ENCODE data around the gene RPS6KA2.

RPS6KA2 gene

DNA sequence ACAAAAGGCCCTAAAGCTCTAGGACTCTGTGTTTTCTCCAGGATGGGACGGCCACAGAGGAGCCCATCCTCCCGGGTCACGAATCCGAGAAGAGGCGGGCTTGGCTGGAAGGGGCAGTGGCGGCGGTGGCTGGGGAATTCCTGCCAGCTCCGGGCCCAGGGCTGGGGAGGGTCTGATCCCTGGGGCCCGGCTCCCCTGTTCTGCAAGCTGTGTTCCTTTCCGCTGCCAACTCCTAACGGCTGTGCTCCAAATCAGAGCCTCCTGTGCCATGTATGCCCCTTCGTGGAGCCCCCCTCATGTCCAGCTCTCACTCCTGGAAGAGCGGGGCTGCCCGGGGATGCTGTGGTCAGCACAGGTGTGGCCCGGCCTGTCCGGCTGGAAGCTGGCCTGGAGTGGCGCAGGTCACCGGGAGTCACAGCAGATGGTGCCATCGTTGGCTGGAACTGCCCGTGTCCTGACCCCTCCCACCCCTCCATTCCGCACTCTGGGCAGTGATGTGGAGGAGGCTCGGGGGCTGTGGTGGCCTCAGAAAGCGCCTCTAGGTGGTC lies 156.1 kb downstream of the RPS6KA2 start:
- DNase-seq (ENCODE audit: low read depth, low spot score), result no peak

DNA sequence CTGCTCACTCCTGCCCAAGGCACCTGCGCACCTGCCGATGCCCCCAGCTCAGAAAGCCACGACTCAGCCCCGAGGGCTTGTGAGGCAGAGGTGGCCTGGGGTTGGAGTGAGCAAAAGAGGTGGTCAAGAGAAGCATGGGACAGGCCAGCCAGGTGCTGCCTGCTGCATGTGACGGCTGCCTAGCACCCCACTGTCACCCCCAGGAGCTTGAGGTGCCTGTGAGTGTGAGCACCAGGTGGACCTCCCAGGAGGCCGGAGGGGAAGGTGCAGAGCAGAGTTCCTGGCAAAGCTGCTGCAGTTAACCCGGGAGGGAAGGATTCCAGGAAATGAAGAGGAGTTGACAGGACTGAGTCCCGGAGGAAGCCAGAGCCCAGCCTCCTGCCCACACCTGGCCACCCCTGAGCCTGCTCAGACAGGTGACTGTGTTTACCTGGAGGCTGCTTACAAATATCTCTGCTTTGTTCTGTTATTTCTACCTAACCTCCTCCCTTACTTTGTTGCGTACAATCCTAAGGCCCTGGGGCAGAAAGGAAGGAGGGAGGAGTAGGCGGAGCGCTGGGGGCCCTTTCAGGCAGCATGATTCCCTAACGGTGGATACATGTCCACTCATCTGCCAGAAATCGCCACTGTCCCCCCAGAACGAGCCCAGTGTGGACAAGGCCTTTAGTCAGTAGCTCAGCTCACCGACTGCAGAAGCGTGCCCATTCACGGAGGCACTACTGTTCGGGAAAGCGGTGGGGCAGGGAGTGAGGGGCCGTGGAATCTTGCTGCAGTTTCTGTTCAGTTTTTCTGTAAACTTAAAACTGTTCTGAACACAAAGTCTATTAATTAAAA lies 156.8 kb downstream of the RPS6KA2 start:
- DNase-seq (ENCODE audit: low read depth, low spot score), result no peak

DNA sequence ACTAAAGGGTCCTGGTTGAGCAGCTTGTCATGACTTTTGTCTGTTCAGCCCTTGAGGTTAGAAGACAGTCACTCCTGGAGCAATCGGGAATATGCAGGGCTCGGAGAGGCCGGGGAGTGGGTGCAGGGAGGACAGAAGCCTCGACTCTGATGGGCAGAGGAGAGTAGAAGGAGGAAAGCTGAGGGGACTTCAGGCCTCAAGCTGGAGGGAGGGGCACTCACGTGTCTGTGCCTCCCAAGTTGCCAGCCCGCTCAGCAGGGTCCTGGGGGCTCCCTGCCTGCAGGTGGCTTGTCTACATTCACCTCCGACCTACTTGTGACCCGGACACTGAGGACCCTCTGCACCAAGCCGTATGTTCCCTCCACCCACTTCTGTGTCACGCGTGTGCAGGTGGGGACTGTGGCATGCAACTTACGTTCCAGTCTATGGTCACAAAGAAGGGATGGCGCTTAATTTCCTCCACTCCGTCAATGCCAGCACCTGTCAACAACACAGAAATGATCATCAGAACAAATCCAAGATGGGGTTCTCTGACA lies 157.6 kb downstream of the RPS6KA2 start:
- DNase-seq (ENCODE audit: low read depth, low spot score), result no peak

DNA sequence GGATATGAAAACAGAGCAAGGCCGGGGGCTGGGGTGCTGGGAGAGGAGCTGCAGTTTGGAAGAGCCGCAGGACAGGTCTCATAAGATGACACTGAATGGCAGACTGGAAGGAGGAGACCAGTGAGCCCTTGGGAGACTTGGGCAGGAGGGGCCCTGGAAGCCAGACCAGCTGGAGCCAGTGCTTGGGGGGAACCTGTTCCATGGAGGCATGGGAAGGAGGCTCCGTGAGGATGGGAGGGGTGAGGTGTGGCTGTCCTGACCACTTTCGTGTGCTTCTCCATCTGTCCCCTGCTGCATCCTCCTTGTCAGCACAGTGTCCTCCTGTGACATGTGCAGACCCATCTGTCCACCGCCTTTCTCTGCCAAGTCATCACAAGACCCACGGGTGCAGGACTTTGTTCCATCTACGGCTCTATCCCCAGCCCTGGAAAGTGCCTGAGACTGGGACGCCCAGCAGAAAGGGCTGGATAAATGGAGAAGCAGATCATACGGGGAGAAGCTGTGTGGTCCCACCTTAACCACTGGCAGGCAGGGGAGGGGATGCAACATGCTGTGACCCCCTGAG lies 159.5 kb downstream of the RPS6KA2 start:
- DNase-seq (ENCODE audit: low read depth, low spot score), result no peak

DNA sequence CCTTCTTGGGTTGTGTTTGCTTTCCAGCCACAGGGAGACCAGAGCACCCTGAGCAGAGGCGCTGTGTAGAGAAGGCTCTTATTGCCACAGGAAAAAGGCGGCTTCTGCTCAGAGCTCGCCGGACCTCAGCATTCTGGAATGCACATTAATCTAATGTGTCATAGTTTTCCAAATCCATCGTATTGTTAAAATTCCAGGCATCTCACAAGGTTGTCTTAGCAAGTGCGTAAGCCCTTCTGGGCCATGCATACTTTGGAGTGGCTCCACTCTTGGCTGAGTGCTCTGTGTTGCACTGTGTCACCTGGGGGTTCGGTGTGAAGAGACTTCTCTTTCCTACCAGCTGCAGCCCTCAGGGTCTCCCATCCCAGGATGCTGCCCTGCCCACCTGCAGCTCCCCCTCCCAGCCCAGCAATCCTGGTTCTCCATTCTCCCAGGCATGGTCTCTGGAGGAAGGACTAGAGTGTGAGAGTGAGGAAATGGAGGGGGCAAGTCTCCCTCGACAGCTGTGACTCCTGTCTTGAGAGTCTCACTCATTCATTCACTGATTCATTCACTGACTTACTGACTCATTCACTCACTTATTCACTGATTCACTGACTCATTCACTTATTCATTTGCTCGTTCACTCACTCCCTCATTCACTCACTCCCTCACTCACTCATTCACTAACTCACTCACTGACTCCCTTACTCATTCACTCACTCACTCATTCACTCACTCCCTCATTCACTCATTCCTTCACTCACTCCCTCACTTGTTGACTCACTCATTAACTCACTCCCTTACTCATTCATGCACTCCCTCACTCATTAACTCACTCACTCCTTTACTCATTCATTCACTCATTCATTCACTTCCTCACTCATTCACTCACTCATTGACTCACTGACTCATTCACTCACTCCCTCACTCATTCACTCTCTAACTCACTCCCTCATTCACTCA lies 160.6 kb downstream of the RPS6KA2 start:
- no peak for DNase-seq (ENCODE audit: low read depth, low spot score)

DNA sequence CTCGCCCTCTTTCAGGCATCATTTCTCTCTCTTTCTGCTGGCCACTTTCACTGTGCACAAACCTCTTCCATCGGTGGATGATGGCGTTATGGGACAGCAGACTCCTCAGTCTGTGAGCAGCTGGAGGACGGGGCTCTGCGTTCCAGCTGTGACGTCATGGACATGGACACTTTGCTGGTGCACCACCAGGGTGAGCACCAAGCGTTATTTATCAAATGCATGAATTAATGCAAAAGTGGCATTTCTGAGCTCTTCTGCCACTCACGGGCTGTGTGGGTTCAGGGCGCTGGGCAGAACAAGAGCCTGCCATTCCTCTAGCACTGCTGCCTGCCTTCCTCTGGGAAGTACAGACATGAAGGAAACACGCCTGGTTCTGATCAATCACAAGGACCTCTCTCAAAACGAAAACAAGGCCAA lies 161.4 kb downstream of the RPS6KA2 start:
- no peak for DNase-seq (ENCODE audit: low read depth, low spot score)

DNA sequence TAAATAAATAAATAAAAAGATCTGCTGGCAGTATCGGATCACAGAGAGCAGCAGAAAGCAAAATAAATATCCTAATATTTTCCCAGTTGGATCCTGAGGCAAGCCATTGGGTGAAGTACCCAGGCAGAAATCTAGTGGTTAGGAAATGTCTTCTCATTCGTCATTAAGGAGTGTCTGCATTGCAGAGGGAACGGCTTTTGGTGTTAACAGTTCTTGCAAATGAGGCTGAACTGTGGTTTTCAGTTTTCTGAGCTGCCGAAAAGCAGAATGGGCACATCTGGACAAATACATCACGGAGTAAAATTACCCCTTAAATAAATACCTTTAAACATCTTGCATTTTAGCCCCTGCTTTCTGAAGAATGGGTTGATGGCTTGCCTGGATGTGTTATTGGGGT lies 162.1 kb downstream of the RPS6KA2 start:
- DNase-seq (ENCODE audit: low read depth, low spot score), result no peak

DNA sequence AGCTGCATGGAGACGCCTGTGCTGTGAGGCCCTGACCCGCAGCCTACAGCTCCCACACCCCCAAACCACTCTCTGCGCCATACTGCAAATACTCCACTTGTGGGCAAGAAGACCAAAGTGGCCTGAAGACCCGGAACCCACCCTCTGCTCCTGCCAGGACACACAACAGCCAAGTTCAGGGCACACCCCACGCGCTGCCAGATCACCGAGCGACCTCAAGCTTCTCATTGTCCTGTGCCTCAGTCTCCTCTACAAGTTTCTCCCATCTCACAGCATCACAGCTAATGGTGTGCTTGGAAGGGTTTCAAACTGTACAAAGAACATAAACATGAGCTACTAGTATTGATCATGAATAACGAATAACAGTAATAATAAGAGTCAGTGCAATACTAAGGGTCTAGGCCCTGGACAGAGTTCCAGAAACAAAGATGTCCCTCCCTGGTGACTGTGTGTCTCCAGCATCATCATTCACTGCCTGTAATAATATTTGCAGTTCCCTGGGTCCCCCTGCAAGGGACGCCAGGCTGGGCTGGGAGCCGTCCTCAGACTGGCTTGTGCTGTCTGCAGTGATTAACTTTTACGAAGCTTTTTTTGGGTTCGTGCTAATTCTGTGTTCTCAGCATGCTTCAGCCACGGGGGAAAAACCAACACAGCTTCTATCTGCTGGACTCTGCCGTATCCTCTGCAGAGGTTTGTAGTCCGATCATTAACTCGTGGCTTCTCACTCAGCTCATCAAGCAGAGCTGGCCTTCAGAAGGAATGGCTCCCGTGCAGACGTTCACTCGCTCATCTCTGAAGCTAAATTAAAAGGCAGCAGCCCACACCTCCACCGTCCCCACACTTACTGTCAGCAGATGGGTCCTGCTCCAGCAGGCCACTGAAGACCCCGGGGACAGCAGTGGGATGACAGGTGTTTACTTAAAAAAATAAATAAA lies 162.7 kb downstream of the RPS6KA2 start:
- no peak for DNase-seq (ENCODE audit: low read depth, low spot score)

DNA sequence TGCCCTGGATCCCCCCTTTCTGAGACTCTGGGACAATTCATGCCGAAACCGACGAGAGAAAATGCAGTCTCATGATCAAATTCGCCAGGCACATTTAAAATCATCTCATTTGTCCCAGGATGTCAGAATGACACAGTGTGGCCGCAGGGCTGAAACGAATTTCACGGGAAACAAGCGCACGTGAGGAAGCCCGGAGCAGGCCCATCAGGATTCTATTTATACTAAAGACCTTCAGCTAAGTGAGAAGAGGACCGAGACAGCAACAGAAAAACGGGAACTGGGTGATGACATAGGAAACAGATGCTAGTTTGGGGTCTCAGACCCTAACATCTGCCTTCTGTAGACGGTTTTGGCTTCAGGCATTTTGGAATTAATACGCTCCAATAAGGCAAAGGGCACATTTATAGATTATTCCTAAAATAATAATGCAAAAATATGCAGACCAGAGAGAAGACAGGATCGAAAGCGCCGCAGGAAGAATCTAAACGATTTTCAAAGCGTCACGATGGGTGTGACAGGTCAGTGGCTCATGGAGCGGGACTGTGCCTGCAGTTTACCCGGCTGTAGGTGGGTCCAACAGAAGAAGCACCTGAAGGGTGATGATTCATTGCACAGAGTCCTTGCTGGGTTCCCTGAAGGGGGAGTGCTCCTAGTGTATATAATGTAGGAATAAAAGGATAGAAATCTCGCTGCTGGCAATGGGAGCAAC lies 163.5 kb downstream of the RPS6KA2 start:
- DNase-seq (ENCODE audit: low read depth, low spot score), result no peak

DNA sequence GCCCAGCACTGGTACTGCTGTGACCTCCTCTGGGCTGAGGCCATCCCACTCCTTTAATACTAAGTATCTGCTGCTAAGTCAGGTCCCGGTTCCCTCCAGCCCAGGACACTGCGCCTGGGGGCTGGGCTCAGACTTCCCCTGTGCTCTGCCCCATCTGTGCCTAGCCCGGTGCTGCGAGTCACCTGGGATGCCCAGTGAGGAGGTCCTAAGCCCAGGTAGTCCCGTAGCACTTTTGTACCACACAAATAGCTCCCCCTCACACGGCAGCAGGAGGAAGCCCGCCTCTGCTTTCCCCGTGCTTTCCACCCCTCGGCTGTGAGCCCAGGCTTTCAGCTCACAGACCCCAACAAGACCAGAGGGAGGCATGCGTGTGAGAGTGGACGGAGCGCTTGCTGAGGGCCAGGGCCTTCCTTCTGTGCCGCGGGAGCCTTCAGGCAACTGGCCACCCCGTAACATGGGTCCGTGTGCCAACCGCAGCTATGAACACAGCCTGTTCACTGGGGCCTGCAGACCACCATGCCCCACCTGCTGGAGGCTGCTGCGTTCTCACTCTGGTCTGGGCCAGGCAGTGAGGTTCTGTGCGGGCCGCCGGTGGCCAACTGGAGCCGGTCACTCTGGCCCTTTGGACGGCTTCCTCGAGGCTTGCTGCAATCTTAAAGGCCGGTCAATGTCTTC lies 164.5 kb downstream of the RPS6KA2 start:
- no peak for DNase-seq (ENCODE audit: low read depth, low spot score)

DNA sequence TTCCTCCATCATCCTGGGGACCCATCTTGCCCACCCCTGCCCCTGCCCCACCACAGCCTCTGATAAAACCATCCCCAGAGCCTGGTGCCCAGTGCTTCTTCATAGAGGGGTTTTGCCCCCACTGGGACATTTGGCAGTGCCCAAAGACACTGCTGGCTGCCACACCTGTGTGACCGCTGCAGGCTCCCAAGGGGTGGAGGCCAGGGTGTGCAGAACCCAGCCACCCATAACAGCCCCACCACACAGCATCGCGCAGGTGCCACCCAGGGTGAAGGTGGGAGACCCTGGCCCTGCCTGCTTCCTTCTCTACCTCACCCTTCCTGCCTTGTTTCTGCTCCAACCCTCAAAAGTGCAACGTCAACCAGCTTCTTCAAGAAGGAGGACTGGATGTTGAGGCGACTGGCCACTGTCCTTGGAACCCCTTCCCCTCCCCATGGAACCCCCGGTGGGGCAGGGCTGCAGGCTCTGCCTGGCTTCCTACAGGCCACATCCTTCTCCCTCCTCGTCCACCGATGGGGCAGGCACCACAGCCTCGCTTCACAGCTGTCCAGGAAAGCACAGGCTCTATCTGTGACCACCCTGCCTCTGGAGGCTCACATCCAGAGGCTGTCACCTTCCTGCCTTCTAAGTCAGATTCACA lies 165.1 kb downstream of the RPS6KA2 start:
- DNase-seq (ENCODE audit: low read depth, low spot score), result no peak

DNA sequence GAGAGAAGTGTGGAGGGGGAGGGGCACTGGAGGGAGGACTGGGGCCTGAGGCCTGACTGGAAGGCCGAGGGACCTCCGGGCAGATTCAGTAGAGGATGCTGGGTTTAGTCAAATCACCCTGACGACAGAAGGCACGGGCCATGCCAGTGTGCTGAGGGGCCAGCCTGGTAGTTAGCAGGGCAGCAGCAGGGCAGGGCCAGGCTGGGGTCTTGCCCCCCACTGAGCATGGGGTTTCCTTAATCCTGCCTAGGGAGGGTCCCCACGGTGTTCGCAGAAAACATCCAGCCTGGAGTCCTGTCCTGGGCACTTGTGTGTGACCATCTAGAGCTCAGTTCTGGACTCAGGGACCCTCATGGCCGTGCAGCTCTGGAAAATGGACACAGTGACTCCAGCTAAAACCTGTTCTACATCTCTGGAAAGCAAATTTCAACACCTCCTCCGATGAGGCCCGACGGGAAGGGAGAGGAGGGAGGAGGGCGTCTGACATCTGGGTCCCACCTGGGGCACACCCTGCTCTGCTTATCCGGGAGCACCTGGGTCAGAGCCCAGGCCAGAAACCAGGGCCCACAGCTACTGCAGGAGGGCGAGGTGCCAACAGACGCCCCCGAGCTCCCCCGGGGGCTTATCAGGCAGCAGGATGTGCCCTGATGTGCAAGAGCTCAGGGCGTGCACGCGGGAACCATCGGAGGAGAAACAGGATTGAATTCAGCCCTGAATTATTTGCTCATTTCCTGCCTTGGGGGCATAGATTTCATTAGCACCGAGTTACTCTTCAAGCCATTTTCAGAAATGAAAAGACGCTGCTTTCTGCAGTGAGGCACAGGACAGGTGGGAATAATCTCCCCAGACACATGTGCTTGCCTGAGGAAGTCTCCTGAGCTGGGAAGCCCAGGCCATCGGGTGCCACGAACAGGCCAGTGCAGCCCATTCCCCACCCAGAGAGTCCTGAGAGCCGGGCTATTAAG lies 166.3 kb downstream of the RPS6KA2 start:
- no peak for DNase-seq (ENCODE audit: low read depth, low spot score)

DNA sequence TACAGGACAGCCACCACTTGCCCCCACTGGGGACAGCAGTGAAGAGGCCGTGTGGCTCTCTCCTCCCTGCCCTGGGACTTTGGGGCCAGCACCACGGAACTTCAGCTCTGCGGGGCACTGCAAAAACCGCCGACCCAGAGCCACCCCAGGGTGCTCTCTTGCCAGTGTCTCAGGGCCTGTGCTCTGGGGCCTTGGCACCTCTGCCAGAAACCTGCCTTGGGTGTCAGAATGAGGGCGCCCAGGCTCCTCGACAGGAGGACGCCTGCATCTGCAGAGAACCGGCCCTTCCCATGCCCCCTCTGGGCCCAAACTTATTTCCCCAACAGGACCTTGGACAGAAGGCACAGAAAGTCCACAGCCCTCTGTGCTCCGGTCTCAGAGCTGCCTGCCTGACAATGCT lies 167.1 kb downstream of the RPS6KA2 start:
- no peak for DNase-seq (ENCODE audit: low read depth, low spot score)

DNA sequence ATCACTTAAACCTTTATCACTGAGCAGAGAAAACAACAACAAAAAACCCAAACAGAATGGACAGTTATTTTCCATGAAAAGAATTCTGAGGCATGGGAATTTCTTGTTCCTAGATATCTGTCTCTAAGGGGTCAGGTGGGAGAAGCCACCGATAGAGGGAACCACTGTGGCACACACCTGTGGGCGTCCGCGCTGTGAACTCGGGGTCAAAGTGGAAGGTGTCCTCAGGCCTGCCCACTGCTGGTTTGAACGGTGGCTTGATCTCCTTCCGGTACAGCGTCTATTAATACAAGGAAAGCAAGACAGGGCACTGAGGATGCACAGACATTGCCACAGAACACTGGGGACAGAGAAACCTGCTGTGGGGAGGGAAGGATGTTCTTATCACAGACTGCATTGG lies 167.8 kb downstream of the RPS6KA2 start:
- no peak for DNase-seq (ENCODE audit: low read depth, low spot score)

DNA sequence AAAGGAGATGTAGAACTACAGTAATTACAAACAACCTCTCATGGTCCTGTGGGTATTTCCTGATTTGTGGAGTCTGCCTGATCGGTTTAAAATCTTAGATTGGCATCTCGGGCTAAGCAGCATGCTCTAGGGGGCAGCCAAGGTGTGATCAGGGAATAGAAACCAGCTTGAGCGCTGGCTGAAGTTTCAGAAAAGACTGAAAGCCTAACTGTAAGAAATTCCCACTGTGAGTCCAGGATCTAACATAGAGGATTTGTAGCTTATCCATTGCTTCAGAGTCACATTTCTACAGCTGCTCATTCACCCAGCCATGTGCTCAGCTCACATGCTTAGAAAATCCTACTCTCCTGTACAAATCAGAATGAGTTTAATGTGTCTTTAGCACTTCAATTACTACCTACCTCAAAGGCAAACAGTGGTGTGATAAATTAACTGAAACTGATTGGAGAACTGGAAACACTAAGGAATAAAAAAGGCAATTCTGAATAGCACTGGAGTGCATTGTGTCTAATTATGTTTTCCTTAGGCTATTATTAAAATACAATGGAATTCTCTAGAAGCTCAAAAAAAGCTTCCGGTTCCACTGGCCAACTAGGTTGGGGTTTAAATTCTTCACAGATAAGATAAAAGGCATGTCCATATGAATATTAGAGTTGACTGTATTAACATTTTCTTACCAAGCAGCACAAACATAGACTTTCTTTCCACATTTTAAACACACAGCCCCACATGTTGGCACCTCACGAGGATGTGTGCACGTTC lies 170.5 kb downstream of the RPS6KA2 start:
- no peak for DNase-seq (ENCODE audit: low read depth, low spot score)

DNA sequence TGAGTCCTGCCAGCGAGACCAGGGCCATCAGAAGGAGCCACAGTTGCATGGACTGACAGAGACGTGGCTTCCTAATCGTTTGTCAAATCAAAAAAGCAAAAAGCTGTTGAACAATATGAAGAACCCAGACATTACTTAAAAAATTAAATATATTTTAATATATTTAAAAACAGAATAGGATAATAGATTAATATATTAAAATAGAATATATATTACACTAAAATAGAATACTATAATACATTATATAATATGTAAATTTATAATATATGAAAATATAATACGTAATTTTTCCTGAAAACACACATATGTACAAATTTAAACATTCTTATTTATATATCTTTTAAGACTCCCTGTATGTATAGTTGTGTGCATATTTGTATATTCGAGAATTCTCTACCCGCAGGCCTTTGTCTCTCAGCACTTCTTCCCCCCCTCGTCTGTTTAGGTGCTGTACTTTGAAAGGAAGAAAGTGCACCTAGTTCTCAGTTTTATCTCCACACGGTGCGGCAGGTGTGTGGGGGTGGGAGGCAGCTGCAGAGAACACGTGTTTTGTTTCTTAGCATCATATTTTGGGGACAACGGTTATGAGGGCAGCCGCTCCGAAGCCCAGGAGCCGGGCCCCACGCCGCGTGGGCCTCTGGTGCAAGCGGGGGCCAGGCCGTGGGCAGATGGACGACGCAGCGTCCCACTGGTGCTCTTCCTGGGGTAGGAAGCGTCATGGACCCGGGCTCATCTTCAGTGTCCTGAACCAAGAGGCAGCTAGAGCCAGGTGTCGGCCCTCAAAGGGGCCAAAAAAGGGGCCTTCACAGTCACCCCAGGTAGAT lies 172.1 kb downstream of the RPS6KA2 start:
- DNase-seq (ENCODE audit: low read depth, low spot score), result no peak

All from activated naive CD8-positive, alpha-beta T cell treated with anti-CD3 and anti-CD28 coated beads, Interleukin-2, amount 50 U/mL, for 16 hours (primary cell).